IMR-90 (cell line): ENCODE results near the gene RETREG1. TPM values are rescaled to one million over a fixed set of nuclear protein-coding genes. Genes with fewer than 3 reads are reported as not detected.

Experiments used
- ATAC-seq: fragments of 200-7000 bp; cut with Tn5 transposase; 2 replicates; pipeline ENCODE4 v1.9.1; 2020; ENCODE audit warnings: low read depth, mild to moderate bottlenecking, moderate library complexity
- BruUV-seq: library from RNA; stranded (reverse); fragments of 400-500 nt; replicated peaks from 2 replicates; lab custom pipeline; 2021; lab: Mats Ljungman, UMichigan
- CTCF ChIA-PET: fragments of 300-600 bp; formaldehyde crosslinking; extraction: SDS; loops from one replicate; lab custom pipeline; 2021; ENCODE audit warnings: antibody characterized with exemption; lab: Yijun Ruan, JAX
- POLR2A ChIA-PET: fragments of 300-600 bp; sonication (Branson Sonifier 250); formaldehyde crosslinking; loops from one replicate; lab custom pipeline; 2022; ENCODE audit warnings: antibody characterized with exemption; ENCODE audit not compliant: unreplicated experiment; lab: Charles Lee
- DNase-seq: peaks from one replicate; pipeline ENCODE4 v3.0.0; 2013
- H2AFZ ChIP-seq: replicated peaks from 2 replicates; pipeline ENCODE3; 2013; ENCODE audit warnings: low read length, mild to moderate bottlenecking; ENCODE audit not compliant: poor library complexity
- H2AK5ac ChIP-seq: 2 replicates; pipeline ENCODE4 v1.6.1; 2013; ENCODE audit warnings: low read depth, low read length, inconsistent platforms
- H2AK9ac ChIP-seq: replicated peaks from 2 replicates; pipeline ENCODE3; 2013; ENCODE audit warnings: mild to moderate bottlenecking, low read depth, low read length, moderate library complexity; ENCODE audit not compliant: poor library complexity
- H2BK120ac ChIP-seq: 2 replicates; pipeline ENCODE4 v1.6.1; 2013; ENCODE audit warnings: low read depth, low read length, inconsistent platforms
- H2BK15ac ChIP-seq: 3 replicates; pipeline ENCODE4 v1.6.1; 2013; ENCODE audit warnings: low read depth, low read length, inconsistent platforms
- H2BK20ac ChIP-seq: 2 replicates; pipeline ENCODE4 v1.6.1; 2013; ENCODE audit warnings: low read depth, mild to moderate bottlenecking, inconsistent platforms, low read length, moderate library complexity
- H2BK5ac ChIP-seq: 2 replicates; pipeline ENCODE4 v1.6.1; 2013; ENCODE audit warnings: mild to moderate bottlenecking, low read depth, low read length, inconsistent platforms; ENCODE audit not compliant: poor library complexity, severe bottlenecking
- H3K14ac ChIP-seq: replicated peaks from 2 replicates; pipeline ENCODE4 v1.6.1; 2013; ENCODE audit warnings: low read depth, low read length, inconsistent platforms
- H3K18ac ChIP-seq: 2 replicates; pipeline ENCODE4 v1.6.1; 2013; ENCODE audit warnings: low read depth, low read length, control low read depth
- H3K23ac ChIP-seq: 2 replicates; pipeline ENCODE4 v1.6.1; 2013; ENCODE audit warnings: low read depth, low read length, inconsistent platforms
- H3K27ac ChIP-seq: 2 replicates; pipeline ENCODE4 v1.5.1; 2013; ENCODE audit warnings: mild to moderate bottlenecking, control low read depth, low read length; ENCODE audit not compliant: insufficient read depth
- H3K27me3 ChIP-seq: 2 replicates; pipeline ENCODE4 v1.6.1; 2013; ENCODE audit warnings: low read length; ENCODE audit not compliant: control insufficient read depth, insufficient read depth
- H3K36me3 ChIP-seq: 2 replicates; pipeline ENCODE4 v1.6.1; 2013; ENCODE audit warnings: low read length, mixed read lengths; ENCODE audit not compliant: control insufficient read depth, insufficient read depth
- H3K4ac ChIP-seq: 2 replicates; pipeline ENCODE4 v1.6.1; 2013; ENCODE audit warnings: low read depth, low read length, inconsistent platforms
- H3K4me1 ChIP-seq: 2 replicates; pipeline ENCODE4 v1.6.1; 2013; ENCODE audit warnings: low read length, mixed read lengths; ENCODE audit not compliant: control insufficient read depth, insufficient read depth
- H3K4me2 ChIP-seq: 2 replicates; pipeline ENCODE4 v1.6.1; 2013; ENCODE audit warnings: low read depth, mild to moderate bottlenecking, control low read depth, low read length, moderate library complexity
- H3K4me3 ChIP-seq: 2 replicates; pipeline ENCODE4 v1.5.1; 2013; ENCODE audit warnings: low read depth, mild to moderate bottlenecking, control low read depth, low read length, moderate library complexity; ENCODE audit not compliant: insufficient read depth
- H3K56ac ChIP-seq: 2 replicates; pipeline ENCODE4 v1.6.1; 2013; ENCODE audit warnings: low read length, inconsistent platforms; ENCODE audit not compliant: insufficient read depth; ENCODE audit errors: extremely low read depth
- H3K79me1 ChIP-seq, 2 experiments: 2 replicates each; pipeline ENCODE4 v1.6.1; 2013; ENCODE audit warnings: low read length in 2 of 2, inconsistent platforms in 1 of 2, low read depth in 1 of 2
- H3K9ac ChIP-seq: 2 replicates; pipeline ENCODE4 v1.6.1; 2013; ENCODE audit warnings: low read depth, low read length, control low read depth
- H3K9me1 ChIP-seq: 2 replicates; pipeline ENCODE4 v1.6.1; 2013; ENCODE audit warnings: low read length, inconsistent platforms; ENCODE audit not compliant: insufficient read depth
- H3K9me3 ChIP-seq: 2 replicates; pipeline ENCODE4 v1.6.1; 2013; ENCODE audit warnings: low read length; ENCODE audit not compliant: control insufficient read depth, insufficient read depth
- H4K20me1 ChIP-seq: 2 replicates; pipeline ENCODE4 v1.6.1; 2013; ENCODE audit warnings: low read length, inconsistent platforms; ENCODE audit not compliant: insufficient read depth
- H4K5ac ChIP-seq: 2 replicates; pipeline ENCODE4 v1.6.1; 2013; ENCODE audit warnings: mild to moderate bottlenecking, low read depth, low read length, control low read depth
- H4K8ac ChIP-seq, 2 experiments: 2 replicates each; pipeline ENCODE4 v1.6.1; 2013; ENCODE audit warnings: low read depth in 2 of 2, low read length in 2 of 2, control low read depth in 1 of 2, inconsistent platforms in 1 of 2
- H4K91ac ChIP-seq: 2 replicates; pipeline ENCODE4 v1.6.1; 2013; ENCODE audit warnings: low read depth, low read length, inconsistent platforms; ENCODE audit not compliant: insufficient read depth
- BHLHE40 ChIP-seq: fragments of 150-350 bp; IDR thresholded peaks from 2 replicates; pipeline ENCODE4 v1.6.1; 2016; ENCODE audit warnings: mild to moderate bottlenecking, low read depth, low read length
- CTCF ChIP-seq: conservative IDR thresholded peaks from 2 replicates; pipeline ENCODE4 v1.5.1; 2012; ENCODE audit warnings: mild to moderate bottlenecking, low read depth, low read length, improper control_type of control experiment
- ELK1 ChIP-seq: fragments of 150-350 bp; IDR thresholded peaks from 2 replicates; pipeline ENCODE4 v1.6.1; 2016; ENCODE audit warnings: low read depth, mild to moderate bottlenecking, low read length, moderate library complexity, borderline replicate concordance
- FOS ChIP-seq: fragments of 150-350 bp; IDR thresholded peaks from 2 replicates; pipeline ENCODE4 v1.6.1; 2016; ENCODE audit warnings: low read depth, low read length
- MAFK ChIP-seq: IDR thresholded peaks from 2 replicates; pipeline ENCODE4 v1.6.1; 2012; ENCODE audit warnings: low read depth, low read length, improper control_type of control experiment
- USF2 ChIP-seq: fragments of 150-350 bp; IDR thresholded peaks from 2 replicates; pipeline ENCODE4 v1.6.1; 2017; ENCODE audit warnings: mild to moderate bottlenecking, antibody characterized with exemption, low read length, low read depth
- WGBS, 2 experiments: methylation state at CpG; one replicate each; pipeline versions ENCODE4 v1.1.5 to v1.1.7; 2013; ENCODE audit warnings: missing lambda C conversion rate in 2 of 2; ENCODE audit not compliant: insufficient read length in 1 of 2; ENCODE audit errors: extremely low coverage in 2 of 2; 5-methylcytosine and 5-hydroxymethylcytosine counted together
- dilution Hi-C: fragments of 300-500 bp; cut with HindIII; formaldehyde crosslinking; loops from one replicate; pipeline ENCODE4 v1.14.3; 2018; ENCODE audit warnings: low sequenced_read_pairs; ENCODE audit not compliant: unreplicated experiment
- in situ Hi-C: fragments of 300-500 bp; cut with MboI; formaldehyde crosslinking; loops from 3 replicates; pipeline ENCODE4 v1.14.3; 2019; ENCODE audit warnings: low sequenced_read_pairs, inconsistent platforms, mixed read lengths
- intact Hi-C: fragments of 100-400 bp; cut with micrococcal nuclease; formaldehyde crosslinking; loops from 2 replicates; pipeline ENCODE4 v1.10.0; 2022
- polyA plus RNA-seq, 3 experiments: library from polyadenylated mRNA; depleted of rRNA; stranded (reverse); fragments of >200 nt; gene quantifications; 2 replicates each; pipeline ENCODE4 v1.2.3, GENCODE V29; 2012; ENCODE audit warnings: low replicate concordance in 1 of 3
- total RNA-seq: library from RNA; depleted of rRNA; stranded (reverse); fragments of >200 nt; gene quantifications from 2 replicates; pipeline ENCODE4 v1.2.3, GENCODE V29; 2012

RETREG1 gene
- total and polyA plus RNA-seq, 2 of the 4 experiments (the other 2 are of a cell fraction) = not detected

- TF ChIP-seq ELK1 = no peak
These were observed 47.6 kb upstream of the RETREG1 start (continued) for GRCh38 chr5:16664368-16664767.

- Histone ChIP-seq H2BK120ac (no peak overlapping the region), H3K9me1 (peaks cover 9% of the 10 kb centered on the region), H3K18ac (no peak overlapping the region), H2BK5ac (no peak overlapping the region), H3K36me3 (peaks cover 45% of the 10 kb centered on the region), H3K4ac (no peak overlapping the region), H4K20me1 (peaks cover 32% of the 10 kb centered on the region), H3K4me3 (no peak overlapping the region), H4K8ac (no peak overlapping the region), H3K27me3 (no peaks in the 10 kb centered on the region), H3K4me1 (peaks cover 7% of the 10 kb centered on the region; the same call in 1 of the 2 replicates), H2AFZ (no peak overlapping the region), H3K27ac (no peak overlapping the region), H3K56ac (no peak overlapping the region), H4K91ac (no peak overlapping the region), H3K9ac (no peak overlapping the region), H4K5ac (no peak overlapping the region), H2AK5ac (no peak overlapping the region), H3K9me3 (no peaks in the 10 kb centered on the region), H3K14ac (no peak overlapping the region), H2BK15ac (no peak overlapping the region), H2AK9ac (no peak overlapping the region), H3K79me1 (peaks cover 19 to 36% of the 10 kb centered on the region in 2 experiments), H3K4me2 (no peak overlapping the region), H2BK20ac (no peak overlapping the region), H3K23ac (no peak overlapping the region)
- TF ChIP-seq FOS = no peak
- TF ChIP-seq BHLHE40 = no peak
- TF ChIP-seq ELK1 = no peak
- TF ChIP-seq USF2 = no peak
- TF ChIP-seq CTCF = no peak
- TF ChIP-seq MAFK = no peak
- in situ Hi-C loops = loop anchor here (10.0 kb wide), 1 partner anchor 179 kb away; no protein-coding TSS in a partner anchor
- no peak for DNase-seq
- dilution Hi-C loops = no loop called here
- POLR2A ChIA-PET = no interaction called here
- no TSS peak for BruUV-seq
- CTCF ChIA-PET = no interaction called here
- intact Hi-C loops = loop anchor here (10.0 kb wide), 1 partner anchor 499 kb away; no protein-coding TSS in a partner anchor
- no peak for ATAC-seq
- no CpG with 5 or more reads among the region's 4 CpGs for WGBS, 2 experiments
These were observed 47.0 kb upstream of the RETREG1 start for GRCh38 chr5:16663840-16664239.
